ENCODE results near the gene RABGAP1L.

RABGAP1L gene

GRCh38 chr1:174818951-174819350 is 659.6 kb downstream of the RABGAP1L start:
- no peaks in the 10 kb centered on the region for H3K79me2 ChIP-seq (ENCODE audit: insufficient read depth, low read length)
- H3K4me3 ChIP-seq (ENCODE audit: insufficient read depth, low read length, poor library complexity, severe bottlenecking), result no peak overlapping the region
- H2AFZ ChIP-seq (ENCODE audit: low read depth, low read length, severe bottlenecking), result no peak overlapping the region
- no peak overlapping the region for H3K4me2 ChIP-seq (ENCODE audit: low read depth, low read length, poor library complexity, severe bottlenecking)
- H3K27ac ChIP-seq (ENCODE audit: low read depth, low read length), result no peak overlapping the region
- H3F3A ChIP-seq (ENCODE audit: insufficient read depth), result peaks cover under 1% of the 10 kb centered on the region; the same call in 1 of the 2 replicates
- no peaks in the 10 kb centered on the region for H3K9me3 ChIP-seq (ENCODE audit: insufficient read depth, low read length)
- no peaks in the 10 kb centered on the region for H3K27me3 ChIP-seq (ENCODE audit: low read length)
- no peak overlapping the region for H3K9ac ChIP-seq (ENCODE audit: low read length)
- H3K9me2 ChIP-seq (replicated peaks; ENCODE audit: insufficient read depth, low read length), result no peaks in the 10 kb centered on the region
- H4K20me1 ChIP-seq (ENCODE audit: low read depth, low read length), result no peaks in the 10 kb centered on the region
- TF ChIP-seq CTCF (IDR thresholded peaks at IDR 0.05; ENCODE audit: insufficient read depth, low read length, poor library complexity, severe bottlenecking) (no peak), EZH2phosphoT487 (conservative IDR thresholded peaks at IDR 0.05; ENCODE audit: low read length) (no peak)
- no peaks in the 10 kb centered on the region for H3K36me3 ChIP-seq (ENCODE audit: low read length)

- TF ChIP-seq CTCF (IDR thresholded peaks at IDR 0.05; ENCODE audit: insufficient read depth, low read length, poor library complexity, severe bottlenecking) (no peak), EZH2phosphoT487 (conservative IDR thresholded peaks at IDR 0.05; ENCODE audit: low read length) (no peak)
- H3K4me3 ChIP-seq (ENCODE audit: insufficient read depth, low read length, poor library complexity, severe bottlenecking), result no peak overlapping the region
- no peak overlapping the region for H3K4me2 ChIP-seq (ENCODE audit: low read depth, low read length, poor library complexity, severe bottlenecking)
- no peaks in the 10 kb centered on the region for H3F3A ChIP-seq (ENCODE audit: insufficient read depth)
- no peaks in the 10 kb centered on the region for H3K9me3 ChIP-seq (ENCODE audit: insufficient read depth, low read length)
- H3K9me2 ChIP-seq (replicated peaks; ENCODE audit: insufficient read depth, low read length), result no peaks in the 10 kb centered on the region
- H2AFZ ChIP-seq (ENCODE audit: low read depth, low read length, severe bottlenecking), result no peak overlapping the region
- no peaks in the 10 kb centered on the region for H4K20me1 ChIP-seq (ENCODE audit: low read depth, low read length)
- no peak overlapping the region for H3K27ac ChIP-seq (ENCODE audit: low read depth, low read length)
- no peak overlapping the region for H3K9ac ChIP-seq (ENCODE audit: low read length)
- no peaks in the 10 kb centered on the region for H3K36me3 ChIP-seq (ENCODE audit: low read length)
- H3K79me2 ChIP-seq (ENCODE audit: insufficient read depth, low read length), result no peaks in the 10 kb centered on the region
- H3K27me3 ChIP-seq (ENCODE audit: low read length), result no peaks in the 10 kb centered on the region
Observed at GRCh38 chr1:174819596-174819995, 660.3 kb downstream of the RABGAP1L start.

- Histone ChIP-seq H2AFZ (ENCODE audit: low read depth, low read length, severe bottlenecking) (no peak overlapping the region), H3K36me3 (ENCODE audit: low read length) (no peaks in the 10 kb centered on the region), H4K20me1 (ENCODE audit: low read depth, low read length) (no peaks in the 10 kb centered on the region), H3F3A (ENCODE audit: insufficient read depth) (no peaks in the 10 kb centered on the region), H3K4me3 (ENCODE audit: insufficient read depth, low read length, poor library complexity, severe bottlenecking) (no peak overlapping the region), H3K9me3 (ENCODE audit: insufficient read depth, low read length) (no peaks in the 10 kb centered on the region), H3K79me2 (ENCODE audit: insufficient read depth, low read length) (no peaks in the 10 kb centered on the region), H3K27ac (ENCODE audit: low read depth, low read length) (no peak overlapping the region), H3K9me2 (replicated peaks; ENCODE audit: insufficient read depth, low read length) (no peaks in the 10 kb centered on the region), H3K4me2 (ENCODE audit: low read depth, low read length, poor library complexity, severe bottlenecking) (no peak overlapping the region), H3K27me3 (ENCODE audit: low read length) (no peaks in the 10 kb centered on the region), H3K9ac (ENCODE audit: low read length) (no peak overlapping the region)
- TF ChIP-seq CTCF (IDR thresholded peaks at IDR 0.05; ENCODE audit: insufficient read depth, low read length, poor library complexity, severe bottlenecking) (no peak), EZH2phosphoT487 (conservative IDR thresholded peaks at IDR 0.05; ENCODE audit: low read length) (no peak)
Observed at GRCh38 chr1:174825127-174825526, 665.8 kb downstream of the RABGAP1L start.
